ENCODE measurements around the gene TMEM165.

- no peak for TF ChIP-seq POLR2A (IDR thresholded peaks at IDR 0.05; ENCODE audit: low read depth)
- TF ChIP-seq EP300 (IDR thresholded peaks at IDR 0.05) = no peak
- TF ChIP-seq, protein P1, sequence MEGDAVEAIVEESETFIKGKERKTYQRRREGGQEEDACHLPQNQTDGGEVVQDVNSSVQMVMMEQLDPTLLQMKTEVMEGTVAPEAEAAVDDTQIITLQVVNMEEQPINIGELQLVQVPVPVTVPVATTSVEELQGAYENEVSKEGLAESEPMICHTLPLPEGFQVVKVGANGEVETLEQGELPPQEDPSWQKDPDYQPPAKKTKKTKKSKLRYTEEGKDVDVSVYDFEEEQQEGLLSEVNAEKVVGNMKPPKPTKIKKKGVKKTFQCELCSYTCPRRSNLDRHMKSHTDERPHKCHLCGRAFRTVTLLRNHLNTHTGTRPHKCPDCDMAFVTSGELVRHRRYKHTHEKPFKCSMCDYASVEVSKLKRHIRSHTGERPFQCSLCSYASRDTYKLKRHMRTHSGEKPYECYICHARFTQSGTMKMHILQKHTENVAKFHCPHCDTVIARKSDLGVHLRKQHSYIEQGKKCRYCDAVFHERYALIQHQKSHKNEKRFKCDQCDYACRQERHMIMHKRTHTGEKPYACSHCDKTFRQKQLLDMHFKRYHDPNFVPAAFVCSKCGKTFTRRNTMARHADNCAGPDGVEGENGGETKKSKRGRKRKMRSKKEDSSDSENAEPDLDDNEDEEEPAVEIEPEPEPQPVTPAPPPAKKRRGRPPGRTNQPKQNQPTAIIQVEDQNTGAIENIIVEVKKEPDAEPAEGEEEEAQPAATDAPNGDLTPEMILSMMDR (IDR thresholded peaks at IDR 0.05) = no peak
Observed at GRCh38 chr4:55438314-55438713, 42.6 kb downstream of the TMEM165 start.
